GM18951 (cell line): Measurements from ENCODE around the gene CDKN2B-AS1.

Source experiments
- POLR2A ChIP-seq: IDR thresholded peaks from 4 replicates; pipeline ENCODE4 v1.6.1; 2011; ENCODE audit warnings: mild to moderate bottlenecking; ENCODE audit not compliant: insufficient read length, insufficient read depth; ENCODE audit errors: extremely low read depth
- in situ Hi-C: fragments of 300-500 bp; cut with MboI; formaldehyde crosslinking; loops from one replicate; pipeline ENCODE4 v1.12.0; 2022; ENCODE audit warnings: low sequenced_read_pairs, mixed read lengths, inconsistent platforms; ENCODE audit not compliant: unreplicated experiment

The CDKN2B-AS1 gene

GRCh38 chr9:22143799-22144625 is 149.4 kb downstream of the CDKN2B-AS1 start:
- no peak for TF ChIP-seq POLR2A
- in situ Hi-C loops: no loop called here

DNA sequence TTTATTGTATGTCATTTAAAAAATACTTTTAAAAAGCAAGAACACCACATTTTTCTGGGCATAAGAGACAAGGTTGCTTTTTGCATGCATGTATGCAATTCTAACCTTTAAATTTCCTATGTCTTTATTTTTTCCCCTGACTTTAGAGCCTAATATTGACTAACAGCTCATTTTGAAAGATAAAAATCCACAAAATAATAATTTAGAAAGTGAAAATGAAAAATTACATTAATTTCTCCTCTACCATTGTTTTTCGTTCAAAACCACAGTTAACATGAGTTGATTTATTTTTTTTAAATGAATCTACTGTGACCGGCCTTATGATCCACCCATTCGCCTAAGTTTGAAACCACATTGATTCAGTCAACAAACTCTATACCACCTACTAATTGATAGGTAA is 152.0 kb downstream of the CDKN2B-AS1 start:
- no peak for TF ChIP-seq POLR2A
- in situ Hi-C loops: no loop called here

- no peak for TF ChIP-seq POLR2A
- in situ Hi-C loops: no loop called here
These were observed 153.4 kb downstream of the CDKN2B-AS1 start for GRCh38 chr9:22147813-22148527.

DNA sequence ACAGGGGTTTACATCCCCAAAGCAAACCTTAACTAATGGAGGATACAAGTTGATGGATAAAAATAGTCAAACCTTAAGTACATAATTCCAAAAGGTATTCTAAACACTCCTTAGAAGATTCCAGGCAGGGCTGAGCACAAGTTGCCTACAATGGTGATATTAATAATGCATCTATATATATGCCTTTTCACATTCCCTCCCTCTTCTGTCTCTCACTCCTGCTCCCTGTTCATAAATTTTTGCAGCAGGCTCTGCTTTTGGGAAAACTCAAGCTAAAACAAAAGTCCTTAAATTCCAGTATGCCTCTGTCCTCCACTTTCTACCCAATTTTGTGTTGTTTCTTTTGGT is 153.9 kb downstream of the CDKN2B-AS1 start:
- in situ Hi-C loops: no loop called here
- no peak for TF ChIP-seq POLR2A

DNA sequence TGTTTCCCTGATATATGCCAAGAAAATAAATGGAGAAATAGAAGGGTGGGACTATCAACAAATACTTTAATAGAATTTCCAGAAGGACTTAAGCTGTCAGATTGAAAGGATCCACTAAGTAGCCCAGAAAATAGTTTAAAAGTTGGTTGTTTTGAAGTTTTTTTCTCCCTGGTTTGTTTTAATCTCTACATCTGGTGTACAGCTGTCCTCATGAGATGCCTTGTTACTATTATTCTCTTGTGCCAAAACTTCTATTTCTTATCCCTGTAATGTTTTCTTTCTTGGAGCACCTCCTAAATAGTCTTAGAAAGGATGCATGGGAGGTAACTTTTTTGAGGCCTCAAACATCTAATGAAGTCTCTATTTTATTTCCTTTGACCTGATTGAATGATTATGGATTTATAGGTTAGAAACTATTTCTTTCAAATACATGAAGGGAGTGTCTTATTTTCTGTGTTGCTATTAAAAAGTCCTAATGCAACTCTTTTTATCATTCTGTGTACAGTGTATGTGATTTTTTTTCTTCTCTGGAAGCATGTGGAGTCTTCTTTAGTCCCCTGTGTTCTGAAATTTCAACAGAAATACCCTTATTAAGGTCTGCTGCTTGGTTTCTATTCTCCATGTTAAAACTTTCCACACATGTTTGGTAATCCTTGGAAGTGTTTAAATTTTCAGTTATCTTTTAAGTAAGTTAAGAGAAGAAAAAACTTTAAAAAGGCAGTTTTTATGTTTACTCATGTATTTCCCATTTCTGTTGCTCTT is 154.5 kb downstream of the CDKN2B-AS1 start:
- in situ Hi-C loops: no loop called here
- TF ChIP-seq POLR2A: no peak

GRCh38 chr9:22154064-22154463 is 159.5 kb downstream of the CDKN2B-AS1 start:
- TF ChIP-seq POLR2A: no peak
- in situ Hi-C loops: no loop called here

- in situ Hi-C loops: no loop called here
- no peak for TF ChIP-seq POLR2A
These were observed 162.0 kb downstream of the CDKN2B-AS1 start for GRCh38 chr9:22156586-22156985.

GRCh38 chr9:22157276-22157675 is 162.7 kb downstream of the CDKN2B-AS1 start:
- in situ Hi-C loops: no loop called here
- TF ChIP-seq POLR2A: no peak

- in situ Hi-C loops: no loop called here
- TF ChIP-seq POLR2A: no peak
These were observed 163.2 kb downstream of the CDKN2B-AS1 start for GRCh38 chr9:22157828-22158227.

GRCh38 chr9:22158271-22158670 is 163.7 kb downstream of the CDKN2B-AS1 start:
- in situ Hi-C loops: no loop called here
- no peak for TF ChIP-seq POLR2A

- in situ Hi-C loops: no loop called here
- no peak for TF ChIP-seq POLR2A
These were observed 164.3 kb downstream of the CDKN2B-AS1 start for GRCh38 chr9:22158927-22159346.

GRCh38 chr9:22159586-22159985 is 165.0 kb downstream of the CDKN2B-AS1 start:
- in situ Hi-C loops: no loop called here
- no peak for TF ChIP-seq POLR2A

DNA sequence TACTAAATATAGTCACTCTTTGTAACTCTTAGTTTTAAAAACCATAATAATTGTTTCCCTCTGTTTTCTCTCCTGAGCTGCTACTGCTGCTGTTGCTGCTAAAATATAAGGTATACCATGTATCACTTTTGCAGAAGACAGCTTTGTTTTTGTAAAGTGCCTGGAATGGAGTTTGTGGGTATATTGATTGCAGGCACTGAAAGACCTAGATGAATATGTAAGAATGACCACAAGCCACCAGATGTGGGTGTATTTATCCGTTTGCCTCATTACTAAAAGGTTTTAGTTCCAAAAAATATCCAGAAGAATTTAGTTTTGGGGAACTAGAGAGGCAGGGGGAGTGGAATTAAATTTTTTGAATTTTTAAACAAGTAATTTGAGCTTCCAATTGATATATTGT is 165.6 kb downstream of the CDKN2B-AS1 start:
- TF ChIP-seq POLR2A: no peak
- in situ Hi-C loops: no loop called here
